NCI-H1417 treated with DMSO at 0.1 percent for 48 hours (cell line): Measurements from ENCODE around the gene PTGFRN.

Experiments used
- DNase-seq: peaks from one replicate; lab custom pipeline; 2025; lab: John Stamatoyannopoulos, UW

Gene PTGFRN

DNA sequence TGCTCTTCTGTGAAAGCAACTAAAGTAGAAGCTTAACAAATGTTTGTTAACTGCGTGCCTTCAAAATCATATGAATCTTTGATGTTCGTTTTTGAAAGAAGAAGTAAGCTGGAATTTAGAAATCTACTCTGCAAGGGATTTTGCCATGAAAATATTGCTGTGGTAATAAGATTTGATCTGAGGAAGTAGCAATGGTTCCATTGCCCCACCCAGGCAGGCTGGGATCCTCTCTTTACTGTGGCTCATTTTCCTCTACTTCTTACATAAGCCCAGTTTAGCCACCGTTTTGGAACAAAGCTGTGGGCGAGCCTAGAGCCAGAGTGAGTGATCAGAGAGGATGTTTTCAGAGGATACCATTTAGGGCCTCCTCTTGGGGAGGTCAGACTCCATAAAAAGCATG, 20.3 kb upstream of the PTGFRN start:
- no peak for DNase-seq

DNA sequence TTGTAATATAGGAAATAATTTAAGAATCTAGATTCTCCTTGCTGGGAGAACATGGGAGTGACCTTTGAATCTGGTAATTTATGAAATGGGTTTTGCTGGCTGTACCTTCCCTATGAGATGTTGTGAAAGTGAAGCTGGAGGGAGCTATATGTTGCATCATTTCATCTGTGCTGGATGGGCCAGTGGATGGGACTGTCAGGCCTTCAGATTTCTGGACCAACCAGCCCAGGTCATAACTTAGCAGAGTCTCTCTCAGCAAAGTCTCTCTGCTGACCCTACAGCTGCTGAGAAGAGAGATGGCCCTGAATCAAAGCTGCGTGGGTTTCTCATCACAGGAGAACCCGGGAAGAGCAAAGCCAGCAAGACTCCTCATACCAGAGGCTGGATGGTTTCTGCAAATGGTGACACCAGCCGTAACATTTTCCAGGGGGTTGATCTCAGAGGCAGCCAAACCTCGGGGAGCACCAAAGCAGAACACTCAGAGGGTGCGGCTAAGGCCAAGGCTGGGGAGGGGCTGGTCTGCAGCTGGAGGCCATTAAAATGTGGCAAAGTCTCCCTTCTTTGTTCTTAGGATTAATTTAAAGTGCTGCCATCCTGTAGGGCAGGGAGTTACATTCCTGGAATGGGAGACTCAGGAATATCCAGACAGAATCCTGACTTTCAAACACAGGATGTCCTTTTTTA, 18.2 kb upstream of the PTGFRN start:
- no peak for DNase-seq

DNA sequence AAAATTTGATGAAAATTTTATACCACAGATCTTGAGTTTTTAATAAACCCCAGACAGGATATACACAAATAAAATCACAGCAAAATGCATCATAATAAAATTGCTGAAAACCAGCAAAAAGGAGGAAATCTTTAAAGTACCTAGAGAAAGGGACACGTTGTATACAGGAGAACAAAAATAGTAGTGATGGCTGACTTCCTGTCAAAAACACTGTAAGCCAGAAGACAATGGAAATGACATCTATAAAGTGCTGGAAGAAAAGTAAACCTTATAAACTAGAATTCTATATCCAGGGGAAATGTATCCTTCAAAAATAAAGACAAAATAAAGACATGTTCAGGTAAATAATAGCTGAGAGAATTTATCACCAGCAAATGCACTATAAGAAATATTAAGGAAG, 14.6 kb upstream of the PTGFRN start:
- DNase-seq = no peak

DNA sequence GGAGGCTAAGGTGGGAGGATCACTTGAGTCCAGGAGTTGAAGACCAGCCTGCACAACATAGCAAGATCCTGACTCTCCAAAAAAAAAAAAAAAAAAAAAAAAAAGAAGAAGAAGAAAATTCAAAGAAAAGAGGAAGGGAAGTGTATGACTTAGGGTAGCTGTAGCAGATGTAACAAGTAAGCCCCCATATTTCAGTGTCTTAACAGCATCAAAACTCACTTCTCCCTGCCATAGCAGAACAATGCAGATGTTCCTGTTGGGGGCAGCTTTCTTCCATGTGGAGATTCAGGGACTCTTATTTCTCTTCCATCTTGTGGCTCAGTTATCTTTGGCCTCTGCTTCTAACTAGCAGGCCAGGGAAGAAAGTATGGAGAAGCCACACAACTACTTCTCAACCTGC, 10.2 kb upstream of the PTGFRN start:
- DNase-seq = no peak

DNA sequence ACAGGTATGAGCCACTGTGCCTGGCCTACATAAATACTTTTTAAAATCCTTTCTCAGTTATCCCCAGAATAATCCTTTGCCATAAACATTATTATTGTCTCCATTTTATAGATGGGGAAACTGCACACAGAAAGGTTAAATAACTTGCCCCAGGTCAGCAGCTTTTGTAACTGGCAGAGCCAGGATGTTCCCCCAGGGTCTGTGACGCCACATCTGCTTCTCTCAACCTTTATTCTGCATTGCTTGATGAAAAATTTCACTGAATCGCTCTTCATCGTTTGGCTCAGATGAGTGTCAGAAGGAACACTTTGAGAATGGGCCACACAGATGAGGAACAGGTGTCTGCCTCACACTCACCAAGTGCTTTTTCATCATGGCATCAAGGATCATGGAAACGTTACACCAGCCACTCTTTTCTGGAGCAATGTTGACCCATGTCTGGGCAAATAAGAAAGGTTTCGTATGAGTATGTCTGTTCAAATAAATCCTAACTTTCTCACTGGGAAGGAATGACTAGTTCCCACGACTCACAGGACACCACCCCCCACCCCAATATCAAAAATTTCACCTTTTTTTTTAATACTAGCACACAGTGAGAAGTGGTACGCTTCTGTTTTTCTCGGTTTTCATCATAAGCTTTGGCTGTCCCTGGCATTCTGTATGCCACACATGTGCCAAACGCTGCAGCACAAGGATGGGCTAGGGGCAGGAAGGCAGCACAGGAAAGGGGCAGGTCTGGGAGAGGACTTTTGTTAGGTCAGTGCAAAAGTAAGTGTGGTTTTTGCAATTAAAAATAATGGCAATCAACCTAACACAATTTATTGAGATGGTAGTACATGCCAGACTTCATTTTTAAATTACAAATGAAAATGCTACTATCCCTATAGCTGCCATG, 9.0 kb upstream of the PTGFRN start:
- DNase-seq = no peak

DNA sequence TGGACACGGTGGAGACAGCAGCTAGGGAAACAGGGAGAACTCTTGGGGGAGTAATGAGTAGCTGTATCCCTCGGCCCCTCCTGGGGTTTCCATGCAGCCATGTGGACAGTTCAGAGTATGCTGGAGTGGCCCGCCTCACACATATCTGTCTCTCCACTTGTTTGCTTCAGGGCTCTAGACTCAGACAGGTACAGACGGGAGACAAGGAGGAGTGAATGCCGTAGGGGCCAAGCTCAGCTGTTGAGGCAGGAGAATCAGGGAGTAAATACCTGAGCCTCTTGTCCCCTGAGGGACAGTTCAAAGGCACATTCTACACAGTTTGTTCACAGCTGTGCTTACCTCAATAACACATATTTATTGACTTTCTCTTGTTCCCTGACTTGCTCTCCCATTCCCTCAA, 7.7 kb upstream of the PTGFRN start:
- no peak for DNase-seq

DNA sequence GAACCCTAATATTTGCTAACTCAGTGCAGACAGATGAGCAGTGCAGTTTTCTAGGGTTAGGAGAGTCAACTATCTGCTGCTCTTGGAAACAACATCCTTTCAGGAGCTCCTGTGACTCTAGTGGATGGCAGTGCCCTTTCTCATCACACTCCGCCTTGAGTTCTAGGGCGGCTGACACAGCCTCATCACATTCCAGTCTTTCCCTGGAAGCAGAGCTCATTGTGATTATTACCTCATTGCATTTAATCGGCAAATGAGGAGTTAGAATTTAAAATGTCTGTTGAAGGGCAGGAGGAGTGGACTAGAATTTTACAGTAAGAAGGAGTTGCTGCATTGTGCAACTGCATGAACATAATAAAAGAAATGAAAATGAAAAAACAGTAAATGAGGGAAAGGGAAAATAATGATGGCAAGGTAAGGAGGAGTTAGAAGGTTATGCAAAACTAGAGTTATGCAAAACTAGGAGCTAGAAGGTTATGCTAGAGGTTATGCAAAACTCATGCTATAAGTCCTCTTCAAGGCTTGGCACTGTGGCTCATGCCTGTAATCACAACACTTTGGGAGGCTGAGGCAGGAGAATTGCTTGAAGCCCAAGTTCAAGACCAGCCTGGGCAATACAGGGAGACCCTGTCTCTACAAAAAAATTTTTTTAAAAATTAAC, 6.9 kb upstream of the PTGFRN start:
- DNase-seq = no peak

DNA sequence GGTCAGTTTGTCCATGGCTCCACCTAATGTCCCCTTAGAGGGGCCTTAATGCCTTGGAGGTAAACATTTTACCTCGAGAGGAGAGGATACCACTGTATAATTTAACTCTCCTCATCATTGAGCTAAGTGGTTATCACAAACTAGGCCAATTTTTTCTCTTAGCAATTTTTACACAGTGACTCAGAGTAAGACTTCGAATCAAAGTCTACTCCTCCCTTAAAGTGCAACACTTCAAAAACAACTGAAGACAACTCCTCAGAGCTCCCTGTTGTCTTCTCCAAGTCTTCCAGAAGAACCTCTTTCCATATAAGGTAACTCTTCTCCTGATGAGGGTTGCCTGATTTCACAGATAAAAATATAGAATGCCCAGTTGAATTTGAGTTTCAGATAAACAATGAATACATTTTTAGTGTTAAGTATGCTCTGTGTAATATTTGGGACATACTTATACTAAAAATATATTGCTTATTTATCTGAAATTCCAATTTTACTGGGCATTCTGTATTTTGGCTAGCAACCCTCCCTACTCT, 4.9 kb upstream of the PTGFRN start:
- DNase-seq = no peak

DNA sequence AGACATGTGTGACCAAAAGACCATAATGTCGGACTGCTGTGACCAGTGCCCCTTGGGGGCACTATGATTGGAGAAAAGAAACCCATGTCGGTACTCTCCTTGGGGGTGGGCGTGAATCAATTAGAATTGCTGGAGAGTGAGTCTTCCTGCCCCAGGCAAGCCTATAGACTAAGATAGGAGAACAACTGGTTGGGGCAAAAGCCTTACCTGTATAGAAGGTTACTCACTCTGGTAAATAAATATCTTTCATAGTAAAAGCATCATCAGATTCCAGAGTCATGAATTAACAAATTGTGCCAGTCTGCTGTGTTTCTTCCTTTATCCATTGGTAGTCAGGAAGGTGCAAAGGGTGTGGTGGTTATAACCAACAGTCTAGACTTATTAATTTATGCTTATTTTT, 2.9 kb upstream of the PTGFRN start:
- no peak for DNase-seq

DNA sequence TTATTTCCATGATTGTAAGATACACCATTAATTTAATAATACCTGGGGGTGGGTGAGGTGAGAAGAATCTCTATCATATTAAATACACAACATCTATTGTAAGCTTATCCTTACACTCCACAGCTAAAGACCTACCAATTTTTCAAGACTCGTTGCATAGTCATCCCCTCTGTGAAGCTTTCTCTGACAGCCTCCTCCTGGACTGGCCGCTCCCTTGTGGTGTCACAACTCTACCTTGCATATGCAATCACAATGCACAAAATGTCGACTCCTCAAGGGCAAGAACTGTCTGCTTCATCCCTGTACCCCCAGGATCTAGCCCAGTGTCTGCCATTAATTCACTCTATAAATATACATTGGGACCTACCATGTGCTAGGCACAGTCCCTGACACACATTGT, 2.4 kb upstream of the PTGFRN start:
- DNase-seq = no peak

DNA sequence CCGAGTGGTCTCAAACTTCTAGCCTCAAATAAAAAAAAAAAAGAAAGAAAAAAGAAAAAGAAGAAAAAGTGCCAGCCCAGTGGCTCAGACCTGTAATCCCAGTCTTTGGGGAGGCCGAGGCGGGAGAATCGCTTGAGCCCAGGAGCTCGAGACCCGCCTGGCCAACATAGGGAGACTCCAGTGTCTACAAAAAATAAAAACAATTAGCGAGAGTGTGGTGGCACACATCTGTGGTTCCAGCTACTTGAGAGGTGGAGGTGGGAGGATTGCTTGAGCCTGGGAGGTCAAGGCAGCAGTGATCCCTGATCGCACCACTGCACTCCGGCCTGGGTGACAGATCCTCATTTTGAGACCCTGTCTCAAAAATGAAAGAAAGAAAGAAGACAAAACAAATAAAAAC, 1.4 kb upstream of the PTGFRN start:
- DNase-seq = no peak

DNA sequence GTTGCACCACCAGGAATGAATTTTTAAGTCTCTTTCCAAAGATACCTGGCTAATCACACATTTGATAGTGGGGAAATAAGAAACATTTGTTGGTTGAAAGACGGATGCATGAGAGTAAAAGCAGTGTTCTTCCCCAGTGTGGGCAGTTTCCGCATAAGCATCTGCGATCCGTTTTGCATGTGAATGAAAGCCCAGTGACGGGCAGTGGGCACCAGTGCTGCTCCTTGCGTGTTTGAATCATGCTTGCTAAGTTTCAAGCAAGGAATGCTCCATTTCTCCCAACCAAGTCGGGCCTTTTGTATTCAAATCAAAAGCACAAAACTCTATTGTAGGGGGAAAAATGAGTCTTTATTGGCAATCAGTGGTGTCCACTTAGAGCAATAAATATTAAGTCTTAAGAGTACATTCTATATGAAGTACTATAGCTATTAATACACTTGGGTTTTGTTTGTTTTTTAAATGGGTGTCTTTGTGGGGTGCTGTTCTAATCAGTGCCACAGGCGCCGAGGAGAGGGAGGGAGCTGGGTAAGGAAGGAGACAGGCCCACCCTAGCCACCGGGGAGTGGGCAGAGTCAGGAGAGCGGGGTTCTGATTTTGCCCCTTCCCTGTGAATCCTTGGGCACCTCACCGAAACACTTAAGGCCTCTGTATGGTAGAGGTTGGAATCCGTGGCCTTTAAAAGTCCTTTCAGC, 750 bp upstream of the PTGFRN start:
- no peak for DNase-seq

DNA sequence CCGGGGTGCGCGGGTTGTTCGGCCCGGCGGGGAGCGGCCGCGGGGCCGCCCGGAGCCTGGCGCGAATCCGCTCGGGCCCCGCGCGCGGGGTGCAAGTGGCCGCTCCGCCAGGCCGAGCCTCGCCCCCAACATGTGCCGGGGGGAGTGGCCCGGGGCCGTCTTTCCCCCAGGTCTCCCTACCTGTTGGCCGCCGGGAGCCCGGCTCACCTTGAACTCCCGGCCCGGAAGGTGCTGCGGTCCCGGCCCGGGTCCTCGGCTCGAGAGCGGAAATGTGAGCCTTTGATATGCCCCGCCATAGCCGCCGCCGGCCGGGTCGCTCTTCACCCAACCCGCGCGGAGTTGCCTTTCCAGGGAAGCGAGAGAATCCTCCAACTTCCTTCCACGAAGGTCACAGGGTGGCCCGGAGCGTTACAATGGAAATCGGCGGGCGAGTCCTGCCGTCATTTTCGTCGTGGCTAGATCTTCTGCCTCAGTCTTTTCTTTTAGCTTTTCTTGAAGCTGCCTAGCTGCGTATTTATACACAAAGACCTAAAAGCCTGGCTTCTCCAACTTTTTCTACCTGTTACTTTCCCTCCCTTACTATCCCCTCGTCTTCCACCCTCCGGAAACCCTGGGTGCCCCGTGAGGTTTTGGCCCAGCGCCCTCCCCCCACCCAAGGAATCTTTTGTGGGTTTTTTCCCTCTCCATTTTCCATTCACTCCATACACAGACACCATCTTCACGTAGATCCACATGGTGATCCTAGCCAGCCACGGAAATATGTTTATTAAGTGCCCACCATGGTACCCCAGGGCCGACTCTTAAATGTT, 867 bp downstream of the PTGFRN start:
- DNase-seq = no peak

DNA sequence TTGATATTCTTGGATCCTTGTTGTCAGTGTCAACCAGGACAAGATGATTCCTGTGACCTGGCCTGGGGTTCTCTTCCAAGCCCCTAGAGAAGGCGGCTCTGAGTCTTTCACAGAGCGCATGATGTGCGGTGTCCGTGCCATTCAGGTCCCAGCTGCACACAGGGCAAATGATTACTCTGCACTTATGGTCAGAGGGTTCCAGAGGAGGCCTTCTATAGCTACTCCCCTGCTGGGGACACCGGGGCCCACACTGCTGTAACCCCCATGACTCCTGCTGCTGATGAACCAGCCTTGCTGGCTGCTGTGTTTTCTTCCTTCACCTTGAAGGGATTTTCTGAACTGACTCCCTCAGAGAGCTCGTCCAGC, 1.5 kb downstream of the PTGFRN start:
- no peak for DNase-seq

DNA sequence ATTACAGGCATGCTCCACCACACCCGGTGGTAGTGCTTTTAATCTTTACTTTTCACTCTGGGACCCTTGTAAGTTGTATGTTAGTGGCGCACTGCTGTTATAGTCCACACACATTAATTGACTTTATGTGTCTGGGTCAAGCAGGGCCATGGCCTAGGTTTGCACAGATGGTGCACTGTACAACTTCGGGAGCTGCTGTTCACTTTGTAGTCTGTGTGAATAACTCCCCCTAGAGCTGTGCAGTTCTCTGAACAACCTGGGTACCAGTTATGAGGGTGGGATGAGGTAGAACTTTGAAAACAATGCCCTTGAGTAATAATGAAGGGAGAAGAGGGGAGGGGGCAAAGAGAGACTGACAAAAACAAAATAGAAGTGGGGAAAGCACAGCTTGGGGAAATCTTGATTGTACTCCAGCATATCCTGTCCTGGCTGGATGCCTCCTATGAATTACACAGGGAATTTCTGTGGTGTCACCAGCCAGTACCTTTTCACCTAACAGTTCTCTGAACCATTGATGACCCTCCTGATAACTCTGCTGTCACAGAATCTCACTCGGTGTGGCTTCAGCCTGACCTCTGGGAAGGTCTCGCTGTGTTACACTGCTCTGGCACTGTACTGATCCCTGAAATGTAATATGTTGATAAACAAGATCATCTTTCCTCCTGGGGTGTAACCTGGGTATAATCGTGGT, 2.2 kb downstream of the PTGFRN start:
- DNase-seq = no peak

DNA sequence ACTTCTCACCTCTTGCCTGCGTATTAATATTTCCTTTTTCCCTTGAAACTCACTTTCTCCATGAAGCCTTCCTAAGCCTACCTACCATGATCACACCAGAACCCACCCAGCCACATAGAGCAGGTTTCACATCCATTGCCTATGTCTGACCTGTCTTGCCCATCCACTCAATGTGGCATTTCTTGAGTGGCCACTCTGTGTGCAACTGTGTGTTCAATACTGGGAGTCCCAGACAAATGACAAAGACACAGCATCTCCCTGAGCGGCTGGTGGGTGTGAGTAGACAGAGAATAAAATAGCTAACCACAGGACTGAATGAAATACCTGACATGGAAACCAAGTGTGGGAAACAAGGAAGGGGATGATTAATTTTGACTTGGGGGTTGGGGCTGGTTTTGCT, 3.1 kb downstream of the PTGFRN start:
- no peak for DNase-seq

DNA sequence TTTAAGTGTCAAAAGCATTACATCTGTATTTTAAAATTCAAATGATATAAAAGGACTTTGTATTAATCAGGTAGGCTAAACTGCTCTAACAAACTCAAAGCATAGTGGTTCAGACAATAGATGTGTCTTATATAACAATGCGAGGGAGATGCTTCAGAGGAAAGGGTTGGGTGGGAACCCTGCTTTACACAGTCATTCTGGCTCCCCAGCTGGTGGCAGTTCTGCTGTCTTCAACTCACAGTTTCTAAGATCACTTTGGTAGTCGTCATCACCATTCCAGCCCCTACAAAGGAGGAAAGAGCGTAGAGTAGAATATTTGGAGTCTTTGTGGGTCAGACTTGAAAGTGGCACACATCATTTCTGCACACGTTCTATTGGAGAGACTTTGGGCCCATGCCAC, 4.2 kb downstream of the PTGFRN start:
- no peak for DNase-seq

DNA sequence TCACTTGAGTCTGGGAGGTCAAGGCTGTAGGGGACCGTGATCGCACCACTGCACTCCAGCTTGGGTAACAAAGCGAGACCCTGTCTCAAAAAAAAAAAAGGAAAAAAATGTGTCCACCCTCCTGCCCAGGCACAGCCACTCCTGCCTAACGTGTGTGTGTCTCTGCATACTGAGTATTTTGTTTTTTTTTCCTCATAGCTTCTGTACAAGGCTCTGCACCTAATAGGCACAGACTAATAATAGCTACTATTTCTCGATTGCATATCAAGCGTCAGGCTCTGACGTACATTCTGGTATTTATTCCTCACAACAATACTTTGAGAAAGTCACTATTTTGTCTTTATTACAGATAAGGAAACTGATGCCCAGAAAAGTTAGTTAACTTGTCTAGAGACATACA, 5.0 kb downstream of the PTGFRN start:
- DNase-seq = no peak

DNA sequence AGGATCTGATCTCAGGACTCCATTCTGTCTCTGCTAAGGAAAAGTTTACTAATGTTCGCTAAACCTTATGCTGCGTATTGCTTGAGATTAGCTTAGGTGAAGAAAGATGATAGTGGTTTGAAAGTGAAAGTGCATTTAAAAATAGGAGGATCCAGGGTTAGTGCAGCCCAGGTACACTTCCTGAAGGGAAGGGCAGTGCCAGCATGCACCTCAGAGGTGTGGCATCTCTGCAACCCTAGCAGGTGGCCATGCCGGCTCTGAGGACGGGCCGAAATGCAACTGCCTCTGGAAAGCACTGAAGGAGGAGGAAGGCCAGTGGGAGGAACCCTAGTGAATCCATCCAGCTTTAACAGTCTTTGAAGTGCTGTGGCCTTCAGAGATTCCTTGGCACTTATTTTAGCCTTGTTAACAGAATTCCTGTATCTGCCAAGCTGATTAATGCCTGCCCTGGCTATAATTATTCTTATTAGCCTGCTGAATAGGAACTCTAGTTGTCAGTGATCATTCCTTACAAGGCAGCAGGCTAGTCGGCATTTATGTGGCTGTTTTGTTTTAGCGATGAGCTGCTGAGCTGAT, 5.5 kb downstream of the PTGFRN start:
- no peak for DNase-seq

DNA sequence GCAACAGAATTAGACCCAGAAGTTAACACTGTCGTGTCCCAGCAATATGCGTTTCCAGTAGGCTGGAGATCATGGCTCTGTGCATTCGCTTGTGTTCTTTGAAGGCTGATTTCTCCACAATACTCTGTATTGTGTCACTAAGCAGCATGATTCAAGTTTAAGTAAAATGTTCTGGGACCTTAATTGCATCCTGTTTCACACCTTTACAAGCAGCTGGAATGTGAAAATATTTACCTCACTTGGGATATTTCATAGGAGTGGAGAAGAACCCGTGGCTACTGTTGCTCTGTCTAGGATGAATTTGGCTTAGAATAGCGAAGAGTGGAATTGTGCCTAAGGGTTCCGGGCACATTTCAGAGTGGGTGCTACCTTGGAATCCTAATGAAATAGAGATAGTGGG, 6.3 kb downstream of the PTGFRN start:
- no peak for DNase-seq
